Measurements from ENCODE around the gene LAMA1.

Gene LAMA1

DNA sequence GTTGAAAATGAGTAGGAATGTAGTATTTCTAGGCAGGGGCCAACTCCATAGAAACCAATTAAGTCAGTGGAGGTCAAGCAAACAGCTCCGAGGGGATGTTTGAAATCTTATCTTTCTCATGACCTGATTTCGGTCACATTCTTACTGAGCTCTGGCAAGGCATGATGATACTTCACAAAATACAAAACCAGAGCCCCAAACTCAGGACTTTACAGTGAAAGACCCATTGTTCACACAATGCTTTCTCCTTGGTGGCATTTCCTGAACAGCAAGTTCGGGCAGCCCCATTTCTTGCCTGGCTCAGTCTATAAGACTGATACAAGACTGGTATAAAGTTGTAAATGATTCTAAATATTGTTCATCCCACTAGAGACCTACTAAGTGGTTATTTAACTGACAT lies 53.3 kb downstream of the LAMA1 start:
- no peaks in the 10 kb centered on the region for H3K36me3 ChIP-seq (ENCODE audit: control insufficient read depth, low read length)
- no peaks in the 10 kb centered on the region for H3K9me3 ChIP-seq (ENCODE audit: control insufficient read depth, insufficient read depth, low read length)
- H3K27ac ChIP-seq (ENCODE audit: low read depth, low read length) = no peak overlapping the region
- no peaks in the 10 kb centered on the region for H3K27me3 ChIP-seq (ENCODE audit: control insufficient read depth, low read length)
- no peaks in the 10 kb centered on the region for H3K4me1 ChIP-seq (ENCODE audit: control insufficient read depth, low read length)
- no peak overlapping the region for H3K4me3 ChIP-seq (ENCODE audit: low read length)
- H3F3A ChIP-seq (ENCODE audit: control insufficient read depth, insufficient read depth) = no peaks in the 10 kb centered on the region
- H3K4me2 ChIP-seq (ENCODE audit: low read length) = no peak overlapping the region
- TF ChIP-seq, protein P1, sequence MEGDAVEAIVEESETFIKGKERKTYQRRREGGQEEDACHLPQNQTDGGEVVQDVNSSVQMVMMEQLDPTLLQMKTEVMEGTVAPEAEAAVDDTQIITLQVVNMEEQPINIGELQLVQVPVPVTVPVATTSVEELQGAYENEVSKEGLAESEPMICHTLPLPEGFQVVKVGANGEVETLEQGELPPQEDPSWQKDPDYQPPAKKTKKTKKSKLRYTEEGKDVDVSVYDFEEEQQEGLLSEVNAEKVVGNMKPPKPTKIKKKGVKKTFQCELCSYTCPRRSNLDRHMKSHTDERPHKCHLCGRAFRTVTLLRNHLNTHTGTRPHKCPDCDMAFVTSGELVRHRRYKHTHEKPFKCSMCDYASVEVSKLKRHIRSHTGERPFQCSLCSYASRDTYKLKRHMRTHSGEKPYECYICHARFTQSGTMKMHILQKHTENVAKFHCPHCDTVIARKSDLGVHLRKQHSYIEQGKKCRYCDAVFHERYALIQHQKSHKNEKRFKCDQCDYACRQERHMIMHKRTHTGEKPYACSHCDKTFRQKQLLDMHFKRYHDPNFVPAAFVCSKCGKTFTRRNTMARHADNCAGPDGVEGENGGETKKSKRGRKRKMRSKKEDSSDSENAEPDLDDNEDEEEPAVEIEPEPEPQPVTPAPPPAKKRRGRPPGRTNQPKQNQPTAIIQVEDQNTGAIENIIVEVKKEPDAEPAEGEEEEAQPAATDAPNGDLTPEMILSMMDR (IDR thresholded peaks at IDR 0.05; ENCODE audit: low read depth, low read length, poor library complexity, severe bottlenecking) = no peak
- no peak for TF ChIP-seq EZH2phosphoT487 (IDR thresholded peaks at IDR 0.05; ENCODE audit: borderline replicate concordance, low read length)
- H3K9me2 ChIP-seq (replicated peaks; ENCODE audit: control insufficient read depth, low read length) = no peaks in the 10 kb centered on the region
- no peaks in the 10 kb centered on the region for H3K79me2 ChIP-seq (ENCODE audit: control insufficient read depth, low read length)
- no peaks in the 10 kb centered on the region for H4K20me1 ChIP-seq (ENCODE audit: control insufficient read depth, insufficient read depth, low read depth, low read length)

DNA sequence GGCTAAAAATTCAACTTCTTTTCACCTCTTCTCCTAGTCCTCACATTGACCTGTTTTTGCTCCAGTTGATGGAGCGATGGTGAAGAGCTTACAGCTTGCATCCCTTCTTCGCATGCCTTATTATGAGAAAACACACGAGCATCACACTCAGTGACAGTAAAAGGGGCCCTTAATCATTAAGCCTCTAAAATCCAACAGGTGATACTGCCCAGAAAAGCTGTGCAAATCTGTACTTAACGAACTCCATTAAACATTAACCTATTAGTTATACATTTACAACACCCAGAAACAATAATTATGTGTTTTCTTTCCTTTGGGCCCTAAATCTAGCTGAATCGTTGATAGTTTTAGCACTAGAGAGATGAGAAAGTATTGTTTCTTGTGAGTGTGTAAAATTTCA lies 54.8 kb downstream of the LAMA1 start:
- H3K9me2 ChIP-seq (replicated peaks; ENCODE audit: control insufficient read depth, low read length) = no peaks in the 10 kb centered on the region
- no peaks in the 10 kb centered on the region for H3K9me3 ChIP-seq (ENCODE audit: control insufficient read depth, insufficient read depth, low read length)
- no peaks in the 10 kb centered on the region for H4K20me1 ChIP-seq (ENCODE audit: control insufficient read depth, insufficient read depth, low read depth, low read length)
- H3F3A ChIP-seq (ENCODE audit: control insufficient read depth, insufficient read depth) = no peaks in the 10 kb centered on the region
- H3K27ac ChIP-seq (ENCODE audit: low read depth, low read length) = no peak overlapping the region
- no peak overlapping the region for H3K4me2 ChIP-seq (ENCODE audit: low read length)
- H3K79me2 ChIP-seq (ENCODE audit: control insufficient read depth, low read length) = no peaks in the 10 kb centered on the region
- H3K27me3 ChIP-seq (ENCODE audit: control insufficient read depth, low read length) = no peaks in the 10 kb centered on the region
- no peaks in the 10 kb centered on the region for H3K4me1 ChIP-seq (ENCODE audit: control insufficient read depth, low read length)
- TF ChIP-seq EZH2phosphoT487 (IDR thresholded peaks at IDR 0.05; ENCODE audit: borderline replicate concordance, low read length) = no peak
- no peaks in the 10 kb centered on the region for H3K36me3 ChIP-seq (ENCODE audit: control insufficient read depth, low read length)
- no peak overlapping the region for H3K4me3 ChIP-seq (ENCODE audit: low read length)

DNA sequence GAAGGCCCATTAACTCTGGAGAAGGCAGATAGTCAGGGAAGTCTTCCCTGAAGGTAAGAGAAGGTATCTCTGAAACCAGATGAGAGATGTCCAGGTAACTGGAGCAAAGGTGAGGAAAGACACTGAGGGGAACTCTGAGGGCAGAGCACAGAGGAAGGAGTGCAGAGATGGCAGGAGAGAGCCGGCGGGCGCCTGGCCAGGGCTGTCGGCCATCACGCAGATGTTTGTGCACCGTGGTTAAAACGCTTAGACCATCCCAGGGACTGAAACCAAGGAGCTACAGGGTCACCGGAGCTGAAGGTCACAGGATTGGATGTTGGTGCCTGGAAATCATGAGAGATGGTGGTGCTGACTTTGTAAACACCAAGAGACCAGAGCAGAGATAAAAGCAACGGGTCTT lies 55.4 kb downstream of the LAMA1 start:
- no peak for TF ChIP-seq EZH2phosphoT487 (IDR thresholded peaks at IDR 0.05; ENCODE audit: borderline replicate concordance, low read length)
- TF ChIP-seq, protein P1 (IDR thresholded peaks at IDR 0.05; ENCODE audit: low read depth, low read length, poor library complexity, severe bottlenecking) = no peak
- Histone ChIP-seq H3K4me2 (ENCODE audit: low read length) (no peak overlapping the region), H3K79me2 (ENCODE audit: control insufficient read depth, low read length) (no peaks in the 10 kb centered on the region), H3K27ac (ENCODE audit: low read depth, low read length) (no peak overlapping the region), H3F3A (ENCODE audit: control insufficient read depth, insufficient read depth) (no peaks in the 10 kb centered on the region), H3K36me3 (ENCODE audit: control insufficient read depth, low read length) (no peaks in the 10 kb centered on the region), H4K20me1 (ENCODE audit: control insufficient read depth, insufficient read depth, low read depth, low read length) (no peaks in the 10 kb centered on the region), H3K9me3 (ENCODE audit: control insufficient read depth, insufficient read depth, low read length) (no peaks in the 10 kb centered on the region), H3K9me2 (replicated peaks; ENCODE audit: control insufficient read depth, low read length) (no peaks in the 10 kb centered on the region), H3K4me3 (ENCODE audit: low read length) (no peak overlapping the region), H3K27me3 (ENCODE audit: control insufficient read depth, low read length) (no peaks in the 10 kb centered on the region), H3K4me1 (ENCODE audit: control insufficient read depth, low read length) (no peaks in the 10 kb centered on the region)

DNA sequence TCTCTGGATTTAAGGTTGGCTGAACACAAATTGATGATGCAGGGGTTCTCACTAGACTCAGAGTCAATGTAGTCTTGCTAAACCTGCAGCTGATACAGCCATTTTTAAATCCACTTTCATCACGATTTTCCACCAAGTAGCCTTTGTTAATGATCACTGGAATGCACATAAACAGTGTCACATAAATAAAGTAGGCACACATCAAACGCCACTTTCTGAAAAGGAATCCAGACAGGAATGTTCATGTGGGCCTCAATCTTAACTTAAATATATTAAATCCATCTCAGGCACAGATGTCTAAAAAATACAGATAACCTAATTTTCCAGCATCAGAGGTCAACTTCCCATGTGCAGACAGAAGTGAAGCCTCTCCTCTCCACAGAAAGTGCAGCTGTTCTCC lies 58.3 kb downstream of the LAMA1 start:
- H3K9me2 ChIP-seq (replicated peaks; ENCODE audit: control insufficient read depth, low read length) = no peaks in the 10 kb centered on the region
- no peak overlapping the region for H3K4me2 ChIP-seq (ENCODE audit: low read length)
- no peak overlapping the region for H3K27ac ChIP-seq (ENCODE audit: low read depth, low read length)
- no peak overlapping the region for H3K4me3 ChIP-seq (ENCODE audit: low read length)
- H3F3A ChIP-seq (ENCODE audit: control insufficient read depth, insufficient read depth) = no peaks in the 10 kb centered on the region
- H3K79me2 ChIP-seq (ENCODE audit: control insufficient read depth, low read length) = no peaks in the 10 kb centered on the region
- TF ChIP-seq, protein P1 (IDR thresholded peaks at IDR 0.05; ENCODE audit: low read depth, low read length, poor library complexity, severe bottlenecking) = no peak
- no peak for TF ChIP-seq EZH2phosphoT487 (IDR thresholded peaks at IDR 0.05; ENCODE audit: borderline replicate concordance, low read length)
- no peaks in the 10 kb centered on the region for H3K9me3 ChIP-seq (ENCODE audit: control insufficient read depth, insufficient read depth, low read length)
- H3K36me3 ChIP-seq (ENCODE audit: control insufficient read depth, low read length) = no peaks in the 10 kb centered on the region
- no peaks in the 10 kb centered on the region for H4K20me1 ChIP-seq (ENCODE audit: control insufficient read depth, insufficient read depth, low read depth, low read length)
- H3K4me1 ChIP-seq (ENCODE audit: control insufficient read depth, low read length) = no peaks in the 10 kb centered on the region
- H3K27me3 ChIP-seq (ENCODE audit: control insufficient read depth, low read length) = no peaks in the 10 kb centered on the region
